CD14-positive monocyte (primary cell): Measurements from ENCODE around the gene CALM1. TPM values are rescaled to one million over a fixed set of nuclear protein-coding genes. Genes with fewer than 3 reads are reported as not detected.

Source experiments
- DNase-seq, 3 donors: peaks; one replicate each; pipeline ENCODE4 v3.0.0-alpha.2; 2011 to 2022
- H2AFZ ChIP-seq: 2 replicates; pipeline ENCODE4 v1.6.0; 2012; ENCODE audit warnings: mild to moderate bottlenecking, low read depth, low read length, inconsistent platforms; ENCODE audit not compliant: insufficient read depth, poor library complexity, severe bottlenecking
- H3K27ac ChIP-seq, 2 donors: 1 replicate in 1 of 2; 2 replicates in 1 of 2; pipeline ENCODE4 v1.5.1; 2012 to 2013; ENCODE audit warnings: low read length in 2 of 2, control low read depth in 1 of 2, inconsistent platforms in 1 of 2, low read depth in 1 of 2, mild to moderate bottlenecking in 1 of 2
- H3K27me3 ChIP-seq, 2 donors: one replicate each; pipeline versions ENCODE4 v1.6.0 to v1.6.1; 2011 to 2013; ENCODE audit warnings: low read length in 2 of 2; ENCODE audit not compliant: control insufficient read depth in 2 of 2, insufficient read depth in 2 of 2
- H3K36me3 ChIP-seq, 2 donors: replicated peaks in 1 of 2; 1 replicate in 1 of 2; 2 replicates in 1 of 2; pipeline versions ENCODE4 v1.5.1 to v1.6.1; 2012 to 2013; ENCODE audit warnings: low read length in 2 of 2, control low read depth in 1 of 2, inconsistent platforms in 1 of 2, mild to moderate bottlenecking in 1 of 2; ENCODE audit not compliant: insufficient read depth in 2 of 2, control insufficient read depth in 1 of 2
- H3K4me1 ChIP-seq, 2 donors: 1 replicate in 1 of 2; 2 replicates in 1 of 2; pipeline versions ENCODE4 v1.5.1 to v1.6.1; 2012 to 2013; ENCODE audit warnings: low read length in 2 of 2, control low read depth in 1 of 2, inconsistent platforms in 1 of 2, mild to moderate bottlenecking in 1 of 2, moderate library complexity in 1 of 2; ENCODE audit not compliant: insufficient read depth in 2 of 2, control insufficient read depth in 1 of 2
- H3K4me2 ChIP-seq: replicated peaks from 2 replicates; pipeline ENCODE3; 2012; ENCODE audit warnings: low read length, moderate library complexity, mild to moderate bottlenecking; ENCODE audit not compliant: poor library complexity, severe bottlenecking; ENCODE audit errors: extremely low read depth
- H3K4me3 ChIP-seq, 3 experiments: fragments of 200-600 bp in 1 of 3; sonication (generic) in 1 of 3; replicated peaks in 1 of 3; 1 replicate in 2 of 3; 2 replicates in 1 of 3; pipeline ENCODE4 v1.5.1; 2011 to 2013; ENCODE audit warnings: low read length in 3 of 3, mild to moderate bottlenecking in 3 of 3, control low read depth in 2 of 3, low read depth in 2 of 3, inconsistent platforms in 1 of 3, moderate library complexity in 1 of 3
- H3K79me2 ChIP-seq: 2 replicates; pipeline ENCODE4 v1.6.0; 2012; ENCODE audit warnings: mild to moderate bottlenecking, control low read depth, inconsistent platforms, low read length, moderate library complexity; ENCODE audit not compliant: insufficient read depth
- H3K9ac ChIP-seq: 2 replicates; pipeline ENCODE4 v1.6.0; 2017; ENCODE audit warnings: low read length, mild to moderate bottlenecking; ENCODE audit not compliant: insufficient read depth, poor library complexity, severe bottlenecking
- H3K9me3 ChIP-seq, 2 donors: replicated peaks in 1 of 2; 1 replicate in 1 of 2; 2 replicates in 1 of 2; pipeline versions ENCODE4 v1.5.1 to v1.6.1; 2012 to 2013; ENCODE audit warnings: low read length in 2 of 2, control low read depth in 1 of 2; ENCODE audit not compliant: control insufficient read depth in 1 of 2, insufficient read depth in 1 of 2
- H4K20me1 ChIP-seq: 2 replicates; pipeline ENCODE4 v1.6.0; 2012; ENCODE audit warnings: mild to moderate bottlenecking, low read length, control low read depth, moderate library complexity; ENCODE audit not compliant: insufficient read depth
- H3K27ac Mint-ChIP-seq, 7 donors: one replicate each; pipeline ENCODE4 v1.8.0; 2020; ENCODE audit warnings: mild to moderate bottlenecking in 7 of 7, mixed read lengths in 7 of 7, moderate library complexity in 6 of 7, inconsistent platforms in 2 of 7
- H3K27me3 Mint-ChIP-seq, 3 donors: one replicate each; pipeline ENCODE4 v1.8.0; 2021 to 2022; ENCODE audit warnings: low read depth in 3 of 3, mild to moderate bottlenecking in 3 of 3, mixed read lengths in 3 of 3, moderate library complexity in 3 of 3, inconsistent platforms in 1 of 3
- H3K36me3 Mint-ChIP-seq, 2 donors: one replicate each; pipeline ENCODE4 v1.8.0; 2020; ENCODE audit warnings: mixed read lengths in 2 of 2, inconsistent platforms in 1 of 2, mild to moderate bottlenecking in 1 of 2
- H3K4me1 Mint-ChIP-seq: one replicate; pipeline ENCODE4 v1.8.0; 2020; ENCODE audit warnings: mild to moderate bottlenecking, mixed read lengths
- H3K4me3 Mint-ChIP-seq, 2 donors: one replicate each; pipeline ENCODE4 v1.8.0; 2020; ENCODE audit warnings: mild to moderate bottlenecking in 2 of 2, mixed read lengths in 2 of 2, moderate library complexity in 1 of 2
- H3K9me3 Mint-ChIP-seq, 7 donors: one replicate each; pipeline ENCODE4 v1.8.0; 2020 to 2022; ENCODE audit warnings: mixed read lengths in 7 of 7, mild to moderate bottlenecking in 6 of 7, moderate library complexity in 6 of 7, inconsistent platforms in 2 of 7
- CTCF ChIP-seq: fragments of 200-600 bp; IDR thresholded peaks from one replicate; pipeline ENCODE4 v1.8.0; 2022; ENCODE audit warnings: antibody characterized with exemption, mild to moderate bottlenecking
- WGBS: methylation state at CpG from one replicate; pipeline ENCODE4 v1.1.5; 2013; ENCODE audit warnings: missing lambda C conversion rate; ENCODE audit not compliant: insufficient coverage; 5-methylcytosine and 5-hydroxymethylcytosine counted together
- intact Hi-C, 2 donors: fragments of 100-400 bp; cut with micrococcal nuclease; formaldehyde crosslinking; loops; one replicate each; pipeline versions ENCODE4 v1.15.0 to v1.15.1; 2023
- polyA plus RNA-seq, 3 donors: library from polyadenylated mRNA; depleted of rRNA in 1 of 3; unstranded in 2 of 3; stranded (reverse) in 1 of 3; fragments of 300-500 nt in 2 of 3; fragments of >200 nt in 1 of 3; fragmentation: Illumina TruSeq in 2 of 3; gene quantifications; 1 replicate in 2 of 3; 2 replicates in 1 of 3; pipeline ENCODE4 v1.2.3, GENCODE V29; 2012 to 2021

Gene CALM1
- polyA plus RNA-seq, 3 donors = 277 to 912 (median 906) TPM

GRCh38 chr14:90409209-90409730 lies 12.4 kb downstream of the CALM1 start:
- no peaks in the 10 kb centered on the region for H3K9me3 Mint-ChIP-seq
- peaks cover 0 to 2% (median 0%) of the 10 kb centered on the region in 3 donors for H3K27me3 Mint-ChIP-seq
- Histone ChIP-seq H3K4me1 (no peaks in the 10 kb centered on the region), H2AFZ (no peak overlapping the region), H3K36me3 (peaks cover 18 to 37% of the 10 kb centered on the region in 2 donors), H3K27me3 (no peaks in the 10 kb centered on the region), H3K4me3 (no peak overlapping the region), H3K79me2 (no peaks in the 10 kb centered on the region), H4K20me1 (peaks cover 38% of the 10 kb centered on the region), H3K9ac (no peak overlapping the region), H3K9me3 (no peaks in the 10 kb centered on the region), H3K27ac (no peak overlapping the region), H3K4me2 (no peak overlapping the region)
- intact Hi-C loops = loop anchor here in 1 of 2 donors (10.0 kb wide), 1 partner anchor 416 kb away; no protein-coding TSS in a partner anchor
- no peak for DNase-seq
- H3K36me3 Mint-ChIP-seq = peaks cover 31 to 35% of the 10 kb centered on the region in 2 donors
- H3K27ac Mint-ChIP-seq = peak overlapping the region in 1 of 7 donors; percentile 50
- 83% methylated on average over 2 of the region's 5 CpGs for WGBS
- no peaks in the 10 kb centered on the region for H3K4me1 Mint-ChIP-seq
- no peak overlapping the region for H3K4me3 Mint-ChIP-seq
- TF ChIP-seq CTCF = no peak

DNA sequence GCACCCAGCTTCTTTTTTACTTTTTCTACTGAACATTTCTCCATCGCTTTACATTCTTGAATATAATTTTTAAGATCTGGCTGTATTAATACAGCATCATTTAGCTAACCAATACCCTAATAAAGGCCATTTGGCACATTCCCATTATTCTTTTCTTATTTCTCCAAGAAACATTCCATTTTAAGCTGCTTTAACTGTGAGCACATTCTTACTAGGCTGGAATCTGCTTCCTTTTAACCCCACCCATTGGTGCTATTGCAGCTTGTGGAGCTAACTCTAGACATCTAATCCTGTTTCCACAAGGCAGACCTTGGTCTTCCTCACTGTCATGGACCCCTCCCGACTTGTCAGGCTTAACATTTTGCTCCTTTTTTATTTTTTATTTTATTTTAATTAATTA lies 15.2 kb downstream of the CALM1 start:
- no peaks in the 10 kb centered on the region for H3K9me3 ChIP-seq
- WGBS = no CpG with 5 or more reads among the region's 2 CpGs
- no peaks in the 10 kb centered on the region for H3K27me3 ChIP-seq
- peaks cover 0 to 10% of the 10 kb centered on the region in 2 donors for H3K36me3 ChIP-seq
- no peak overlapping the region for H3K4me3 Mint-ChIP-seq
- no peaks in the 10 kb centered on the region for H3K79me2 ChIP-seq
- H3K4me2 ChIP-seq = no peak overlapping the region
- H3K4me1 Mint-ChIP-seq = peaks cover 3% of the 10 kb centered on the region
- no peaks in the 10 kb centered on the region for H3K4me1 ChIP-seq
- TF ChIP-seq CTCF = no peak
- intact Hi-C loops = no loop called here
- no peaks in the 10 kb centered on the region for H3K9me3 Mint-ChIP-seq
- H3K4me3 ChIP-seq = no peak overlapping the region
- no peak overlapping the region for H2AFZ ChIP-seq
- peaks cover 10% of the 10 kb centered on the region for H4K20me1 ChIP-seq
- H3K36me3 Mint-ChIP-seq = peaks cover 7 to 9% of the 10 kb centered on the region in 2 donors
- no peak overlapping the region for H3K9ac ChIP-seq
- no peak for DNase-seq
- H3K27ac Mint-ChIP-seq = peak overlapping the region in 1 of 7 donors; percentile 73
- peaks cover 0 to 2% (median 2%) of the 10 kb centered on the region in 3 donors for H3K27me3 Mint-ChIP-seq
- H3K27ac ChIP-seq = no peak overlapping the region
